Renal cortical epithelial cell (primary cell): ENCODE measurements around the gene FBLIM1. TPM values are rescaled to one million over a fixed set of nuclear protein-coding genes. Genes with fewer than 3 reads are reported as not detected.

Experiments
- DNase-seq: peaks from one replicate; pipeline ENCODE4 v3.0.0-alpha.2; 2011; ENCODE audit warnings: low read depth
- total RNA-seq: library from RNA; depleted of rRNA; stranded (reverse); fragments of >200 nt; gene quantifications from 2 replicates; pipeline ENCODE4 v1.2.3, GENCODE V29; 2014

The FBLIM1 gene
- total RNA-seq: 213 and 231 TPM in 2 replicates

GRCh38 chr1:15758343-15758931 is at the start of gene FBLIM1:
FBLIM1 (plus strand) TSS chr1:15758795; CDS start chr1:15764984, 6,189 bp downstream.
- DNase-seq: no peak

- no peak for DNase-seq
Observed at GRCh38 chr1:15709226-15709625, 49.4 kb upstream of the FBLIM1 start.

GRCh38 chr1:15712168-15712567 is 46.4 kb upstream of the FBLIM1 start:
- DNase-seq: no peak

DNA sequence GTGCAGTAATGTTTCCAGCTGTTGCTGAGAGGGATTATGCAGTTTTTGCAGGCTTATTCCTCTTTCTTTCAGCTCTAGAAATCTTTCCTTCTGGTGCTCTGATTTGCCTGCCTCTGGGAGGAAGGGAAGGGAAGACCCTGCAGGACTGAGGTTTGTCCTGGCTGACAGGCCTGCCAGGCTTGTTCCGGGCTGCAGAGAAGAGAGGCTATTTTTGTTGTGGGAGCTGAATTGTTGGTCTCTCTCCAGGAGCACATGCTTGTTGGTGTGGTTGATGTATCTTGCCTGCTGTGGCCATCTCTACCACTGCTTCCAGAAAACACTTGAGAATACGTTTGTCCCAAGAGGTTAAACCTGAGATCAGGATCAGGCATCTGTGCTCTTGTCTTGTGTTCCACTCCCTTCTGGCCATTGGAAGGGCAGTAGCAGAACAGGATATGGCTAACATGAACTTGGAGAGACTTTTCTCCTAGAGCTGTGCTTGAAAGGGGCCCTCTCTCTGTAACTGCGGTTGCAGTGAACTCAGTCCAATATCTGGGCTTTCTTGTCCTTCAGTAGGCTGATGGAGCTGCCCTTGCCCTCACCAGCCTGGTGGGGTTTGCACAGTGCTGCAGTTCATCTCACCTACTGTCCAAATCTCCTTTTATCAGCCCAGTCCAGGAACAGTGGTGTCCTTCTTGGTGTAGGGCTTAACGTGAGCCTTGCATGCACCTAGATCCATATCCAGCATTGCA is 44.0 kb upstream of the FBLIM1 start:
- DNase-seq: no peak

DNA sequence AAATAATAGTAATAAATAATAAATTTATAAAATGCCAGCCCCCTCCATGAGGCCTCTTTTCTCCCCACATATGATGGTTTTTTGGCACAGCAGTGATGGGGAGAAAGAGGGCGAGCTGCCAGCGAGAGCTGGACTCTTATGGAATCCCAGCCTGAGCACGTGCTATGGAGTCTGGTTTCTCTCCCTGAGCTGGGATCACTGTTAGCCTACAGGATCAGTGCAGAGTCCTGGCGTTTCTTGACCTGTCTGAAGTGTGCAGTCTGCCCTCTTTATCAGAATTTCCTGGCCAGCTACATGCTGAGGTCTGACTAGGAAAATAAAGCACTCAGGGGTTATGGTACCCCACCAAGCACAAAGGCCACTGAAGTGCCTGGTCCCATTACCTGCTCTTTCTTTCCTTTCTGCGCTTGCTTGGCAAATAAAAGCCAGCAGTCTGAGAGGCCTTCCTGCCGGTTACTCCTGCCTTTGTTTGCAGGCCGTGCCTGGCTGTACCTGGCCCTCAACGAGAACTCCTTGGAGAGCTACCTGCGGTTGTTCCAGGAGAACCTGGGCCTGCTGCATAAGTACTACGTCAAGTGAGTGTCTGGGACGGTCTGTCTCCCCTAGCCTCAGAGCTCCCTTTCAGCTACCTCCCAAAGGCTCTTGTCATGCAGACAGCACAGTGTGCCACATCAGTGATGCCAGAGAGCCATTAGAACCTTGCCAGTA is 41.0 kb upstream of the FBLIM1 start:
- no peak for DNase-seq

- DNase-seq: no peak
Observed at GRCh38 chr1:15718199-15718601, 40.4 kb upstream of the FBLIM1 start.

DNA sequence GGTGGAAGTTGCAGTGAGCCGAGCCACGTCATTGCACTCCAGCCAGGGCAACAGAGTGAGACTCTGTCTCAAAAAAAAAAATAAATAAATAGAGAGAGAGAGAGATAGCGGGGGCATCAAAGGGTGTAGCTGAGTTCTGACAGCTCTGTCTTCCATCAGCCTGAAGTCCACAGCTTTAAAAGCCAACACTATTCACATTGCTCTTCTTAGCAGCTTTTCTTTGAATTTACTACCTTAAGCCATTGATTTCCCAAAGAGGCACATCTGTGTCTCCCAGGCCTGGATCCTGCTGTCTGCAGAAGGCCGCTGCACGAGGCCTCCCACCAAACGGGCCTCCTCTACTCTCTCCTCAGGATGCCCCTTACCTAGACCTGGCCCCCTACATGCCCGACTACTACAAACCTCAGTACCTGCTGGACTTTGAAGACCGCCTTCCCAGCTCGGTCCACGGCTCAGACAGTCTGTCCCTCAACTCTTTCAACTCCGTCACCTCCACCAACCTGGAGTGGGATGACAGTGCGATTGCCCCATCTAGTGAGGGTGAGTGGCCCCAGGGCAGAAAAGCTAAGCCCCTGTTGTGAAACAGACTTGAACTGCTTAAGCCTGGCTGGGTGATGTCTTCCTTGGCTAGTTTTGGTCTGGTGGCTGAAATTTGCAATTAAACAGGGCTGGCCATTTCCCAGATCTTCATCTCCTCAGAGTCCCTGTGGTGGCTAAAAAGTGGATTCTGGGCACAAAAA is 39.0 kb upstream of the FBLIM1 start:
- no peak for DNase-seq

DNA sequence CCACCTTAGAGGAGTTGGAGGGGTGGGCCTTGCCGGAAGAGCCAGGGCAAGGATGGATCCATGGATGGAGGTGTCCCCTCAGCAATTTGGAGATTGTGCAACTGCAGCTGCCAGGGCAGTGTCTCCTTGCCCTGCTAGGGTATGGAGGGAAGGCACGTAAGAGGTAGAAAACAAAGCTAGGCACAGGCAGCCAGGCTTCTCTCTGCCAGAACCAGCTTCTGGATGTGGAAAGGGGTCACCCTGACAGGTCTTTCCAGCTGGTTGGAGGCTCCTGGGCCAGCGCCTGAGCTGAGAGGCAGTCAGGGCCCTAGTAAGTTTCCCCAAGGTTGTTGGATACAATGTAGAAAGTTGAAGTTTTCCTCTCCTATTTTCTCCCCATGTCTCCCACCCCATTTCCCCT is 37.7 kb upstream of the FBLIM1 start:
- no peak for DNase-seq

DNA sequence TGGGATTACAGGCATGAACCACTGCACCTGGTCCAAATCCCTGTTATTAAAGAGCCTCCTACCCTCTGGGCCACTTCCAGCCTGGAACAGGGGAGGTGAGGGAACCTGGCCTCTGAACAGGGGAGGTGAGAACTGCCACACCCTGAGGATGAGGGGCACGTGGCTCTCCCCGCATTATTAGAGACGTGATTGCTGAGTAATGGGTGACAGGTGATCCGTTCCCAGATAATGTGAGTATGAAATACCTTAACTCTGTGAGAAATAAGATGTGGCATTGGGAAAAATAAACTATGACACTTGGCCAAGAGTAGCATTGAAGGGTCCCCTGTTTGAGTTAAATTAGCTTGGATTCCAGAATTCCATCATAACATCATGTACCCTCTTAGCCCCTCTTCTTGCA is 36.2 kb upstream of the FBLIM1 start:
- DNase-seq: no peak

DNA sequence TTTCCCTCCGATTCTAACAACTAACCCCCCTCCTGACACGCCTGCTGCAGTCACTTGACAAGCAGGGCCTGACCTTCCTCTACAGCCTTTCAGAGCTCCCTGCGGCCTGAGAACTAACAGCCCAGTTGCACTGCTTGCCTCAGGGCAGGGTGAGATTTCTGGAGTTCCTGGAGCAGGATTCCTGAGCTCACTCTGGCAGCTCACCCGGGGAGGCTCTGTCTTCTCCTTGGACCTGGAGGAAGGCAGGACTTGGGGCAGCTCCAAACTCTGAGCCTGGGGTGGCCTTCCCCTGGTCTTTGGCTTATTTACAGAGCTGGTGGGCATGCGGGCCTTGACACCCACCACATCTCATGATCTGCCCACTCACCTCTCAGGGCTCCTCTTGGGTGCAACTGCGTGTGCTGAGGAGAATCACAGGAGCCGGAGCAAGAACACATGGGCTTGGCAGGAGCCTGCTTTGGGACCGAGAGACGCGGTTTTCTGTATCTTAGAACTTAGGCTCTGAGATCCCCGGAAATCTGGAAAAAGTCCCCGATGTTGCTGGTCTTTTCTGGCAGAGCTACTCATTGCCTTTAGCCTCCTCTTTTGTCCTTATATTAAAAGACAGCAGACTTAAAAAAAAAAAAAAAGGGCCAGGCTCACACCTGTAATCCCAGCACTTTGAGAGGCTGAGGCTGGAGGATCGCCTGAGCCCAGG is 35.6 kb upstream of the FBLIM1 start:
- DNase-seq: peak; percentile 15

DNA sequence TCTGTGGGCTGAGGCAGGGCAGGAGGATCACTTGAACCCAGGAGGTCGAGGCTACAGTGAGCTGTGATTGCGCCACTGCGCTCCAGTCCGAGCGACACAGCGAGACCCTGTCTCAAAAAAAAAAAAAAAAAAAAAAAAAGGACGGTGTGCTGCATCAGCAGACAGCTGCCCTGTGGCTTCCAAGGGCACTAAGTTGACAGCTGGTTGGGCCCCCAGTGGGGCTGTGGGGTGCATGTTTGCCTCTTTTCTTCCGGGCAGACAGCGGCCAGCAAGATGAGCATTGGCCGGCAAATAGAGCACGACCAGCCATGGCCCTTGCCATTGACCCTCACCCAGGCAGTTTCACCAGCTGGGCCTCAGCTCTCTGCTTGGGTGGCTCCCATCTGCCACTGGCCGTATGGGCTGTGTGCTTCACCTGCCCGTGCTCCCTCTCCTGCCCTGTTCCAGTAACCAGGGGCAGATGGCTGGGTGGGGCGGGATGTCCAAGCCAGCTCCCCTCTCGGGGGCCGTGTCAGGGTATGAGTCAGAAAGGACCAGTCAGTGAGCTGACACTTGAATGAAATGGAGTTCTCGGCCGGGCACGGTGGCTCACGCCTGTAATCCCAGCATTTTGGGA is 34.9 kb upstream of the FBLIM1 start:
- no peak for DNase-seq

DNA sequence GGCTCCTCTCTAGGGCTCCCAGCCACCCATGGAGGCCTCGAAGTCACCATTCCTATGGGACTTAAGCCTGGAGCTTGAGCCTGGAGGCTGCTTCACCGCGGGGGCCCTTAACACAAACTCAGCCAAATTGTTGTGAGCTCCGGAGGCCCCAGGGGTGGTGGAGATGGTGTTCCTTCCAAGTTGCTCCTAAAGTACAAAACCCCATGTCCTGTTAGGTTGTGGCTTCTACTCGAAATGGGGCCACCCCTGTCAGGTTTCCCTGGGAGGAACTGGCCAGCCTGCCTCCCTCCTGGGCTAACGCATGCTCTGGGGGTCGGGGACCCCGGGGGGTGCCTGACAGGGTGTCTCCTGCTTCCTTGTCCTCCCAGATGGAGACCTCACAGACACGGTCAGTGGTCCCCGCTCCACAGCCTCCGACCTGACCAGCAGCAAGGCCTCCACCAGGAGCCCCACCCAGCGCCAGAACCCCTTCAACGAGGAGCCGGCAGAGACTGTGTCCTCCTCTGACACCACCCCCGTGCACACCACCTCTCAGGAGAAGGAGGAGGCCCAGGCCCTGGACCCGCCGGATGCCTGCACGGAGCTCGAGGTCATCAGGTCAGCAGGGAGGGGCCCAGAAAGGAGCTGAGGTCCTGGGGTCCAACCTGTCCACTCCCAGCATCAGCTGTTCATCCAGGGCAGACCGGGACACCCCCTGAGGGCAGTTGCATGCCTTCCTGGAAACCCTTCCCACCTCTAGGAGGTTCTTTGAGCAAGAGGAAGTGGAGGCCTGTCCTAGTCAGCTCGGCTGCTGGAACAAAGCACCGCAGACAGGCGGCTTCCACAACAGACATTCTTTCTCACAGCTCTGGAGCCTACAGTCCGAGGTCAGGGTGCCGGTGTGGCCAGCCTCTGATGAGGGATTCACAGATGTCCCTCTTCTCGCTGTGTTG is 33.4 kb upstream of the FBLIM1 start:
- no peak for DNase-seq

DNA sequence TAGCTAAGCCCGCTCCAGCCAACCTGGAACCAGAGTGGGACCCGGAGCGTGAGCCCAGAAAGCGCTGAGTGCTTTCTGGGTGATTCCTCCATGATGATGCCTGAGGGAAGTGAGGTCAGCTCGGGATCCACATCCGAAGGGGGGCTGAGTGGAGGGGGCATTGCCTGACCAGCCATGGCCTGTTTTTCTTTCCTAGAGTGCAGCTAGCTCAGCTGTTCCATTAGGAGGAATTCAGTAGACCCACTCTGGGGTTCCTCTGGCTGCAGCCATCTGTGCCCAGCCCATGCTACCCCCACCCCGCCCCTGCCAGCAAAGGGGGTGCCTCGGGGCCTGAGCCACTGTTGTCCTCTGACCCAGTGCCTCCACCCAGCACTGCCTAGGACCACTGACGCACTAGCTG is 32.1 kb upstream of the FBLIM1 start:
- no peak for DNase-seq

GRCh38 chr1:15727021-15727420 is 31.6 kb upstream of the FBLIM1 start:
- no peak for DNase-seq

DNA sequence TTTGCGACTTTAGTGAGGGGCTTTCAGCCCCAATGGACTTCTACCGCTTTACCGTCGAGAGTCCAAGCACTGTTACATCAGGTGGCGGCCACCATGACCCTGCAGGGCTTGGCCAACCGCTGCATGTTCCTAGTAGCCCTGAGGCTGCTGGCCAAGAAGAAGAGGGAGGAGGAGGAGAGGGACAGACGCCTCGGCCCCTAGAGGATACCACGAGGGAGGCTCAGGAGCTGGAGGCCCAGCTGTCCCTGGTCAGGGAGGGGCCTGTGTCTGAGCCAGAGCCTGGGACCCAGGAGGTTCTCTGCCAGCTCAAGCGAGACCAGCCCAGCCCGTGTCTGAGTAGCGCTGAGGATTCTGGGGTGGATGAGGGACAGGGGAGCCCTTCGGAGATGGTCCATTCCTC is 31.2 kb upstream of the FBLIM1 start:
- no peak for DNase-seq

DNA sequence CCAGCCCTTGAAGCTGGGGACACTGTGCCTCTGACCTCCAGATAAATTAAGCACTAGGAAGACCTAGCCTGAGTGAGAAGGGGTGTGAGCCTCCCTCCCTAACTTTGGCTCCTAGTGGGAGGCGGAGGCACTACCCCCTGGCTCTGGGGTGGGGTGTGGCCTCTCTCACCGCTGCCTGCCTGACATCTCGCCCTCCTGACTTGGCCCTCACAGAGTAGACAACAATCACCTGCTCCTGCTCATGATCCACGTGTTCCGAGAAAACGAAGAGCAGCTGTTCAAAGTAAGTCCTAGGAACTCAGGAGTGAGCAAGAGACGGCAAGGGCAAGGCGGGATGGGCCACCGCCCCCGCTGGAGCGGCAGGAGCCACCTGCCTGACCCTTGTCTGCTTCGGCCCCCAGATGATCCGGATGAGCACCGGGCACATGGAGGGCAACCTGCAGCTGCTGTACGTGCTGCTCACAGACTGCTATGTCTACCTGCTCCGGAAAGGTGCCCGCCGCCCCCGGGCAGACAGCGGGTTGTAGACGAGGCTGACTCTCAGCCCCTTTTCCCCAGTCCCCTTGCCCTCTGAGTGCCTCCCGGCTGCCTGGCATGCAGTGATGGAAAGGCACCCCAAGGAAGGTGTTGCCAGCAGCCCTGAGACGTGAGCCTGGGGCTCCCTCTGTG is 30.6 kb upstream of the FBLIM1 start:
- DNase-seq: no peak

- no peak for DNase-seq
Observed at GRCh38 chr1:15728937-15729657, 29.5 kb upstream of the FBLIM1 start.

- no peak for DNase-seq
Observed at GRCh38 chr1:15730423-15730822, 28.2 kb upstream of the FBLIM1 start.

DNA sequence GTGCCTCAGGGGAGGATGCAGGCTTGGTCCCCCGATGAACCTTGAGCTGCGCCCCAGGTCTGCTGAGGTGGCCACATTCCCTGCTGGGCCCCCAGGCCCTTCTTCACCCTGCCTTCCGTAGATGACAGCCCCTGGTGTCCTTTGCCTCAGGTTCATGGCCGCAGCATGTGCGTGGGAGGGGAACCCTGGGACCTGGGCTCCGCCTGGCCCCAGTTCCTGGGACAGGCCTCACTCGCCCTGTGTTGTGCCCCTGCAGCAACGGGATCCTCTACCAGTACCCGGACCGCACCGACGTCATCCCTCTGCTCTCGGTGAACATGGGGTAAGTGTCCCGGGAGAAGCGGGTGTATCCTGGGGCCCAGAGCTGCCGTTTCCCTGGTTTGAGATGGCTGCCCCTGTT is 27.7 kb upstream of the FBLIM1 start:
- DNase-seq: no peak
